ENCODE measurements around the gene ENTHD1.

DNA sequence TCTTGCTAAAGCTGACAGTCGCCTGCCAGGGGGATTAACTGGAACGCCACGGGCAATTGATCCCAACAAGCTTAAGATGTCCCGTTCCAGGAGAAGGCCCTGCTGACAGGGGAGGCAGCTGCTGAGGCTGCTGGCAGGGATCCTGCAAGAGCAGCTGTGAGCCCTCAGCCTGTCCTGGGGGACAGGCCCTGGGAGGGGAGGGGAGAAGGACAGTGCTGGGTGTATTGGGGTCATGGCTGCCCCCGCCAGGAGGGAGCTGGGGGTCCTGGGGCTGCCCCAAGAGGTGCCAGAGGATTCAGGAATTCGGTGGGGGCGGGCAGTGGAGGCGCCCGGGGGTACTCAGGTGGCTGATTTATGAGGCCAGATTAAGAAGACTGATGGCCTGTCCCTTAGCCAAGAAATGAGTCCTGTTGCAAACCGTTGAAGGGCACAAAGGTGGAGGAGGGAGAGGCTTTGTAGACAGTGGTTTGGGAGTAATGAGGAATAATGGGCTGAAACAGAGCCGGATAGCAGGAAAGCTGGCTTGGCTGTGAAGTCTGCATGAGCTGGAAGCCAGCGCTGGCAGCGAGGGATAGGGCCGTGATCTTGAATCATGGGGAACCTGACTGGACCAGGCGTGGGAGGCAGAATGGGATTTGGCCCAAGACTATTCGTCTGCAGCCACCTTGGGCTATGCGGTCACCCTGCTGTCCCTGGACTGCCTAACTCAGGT is 189.5 kb downstream of the ENTHD1 start:
- TF ChIP-seq, protein P1, sequence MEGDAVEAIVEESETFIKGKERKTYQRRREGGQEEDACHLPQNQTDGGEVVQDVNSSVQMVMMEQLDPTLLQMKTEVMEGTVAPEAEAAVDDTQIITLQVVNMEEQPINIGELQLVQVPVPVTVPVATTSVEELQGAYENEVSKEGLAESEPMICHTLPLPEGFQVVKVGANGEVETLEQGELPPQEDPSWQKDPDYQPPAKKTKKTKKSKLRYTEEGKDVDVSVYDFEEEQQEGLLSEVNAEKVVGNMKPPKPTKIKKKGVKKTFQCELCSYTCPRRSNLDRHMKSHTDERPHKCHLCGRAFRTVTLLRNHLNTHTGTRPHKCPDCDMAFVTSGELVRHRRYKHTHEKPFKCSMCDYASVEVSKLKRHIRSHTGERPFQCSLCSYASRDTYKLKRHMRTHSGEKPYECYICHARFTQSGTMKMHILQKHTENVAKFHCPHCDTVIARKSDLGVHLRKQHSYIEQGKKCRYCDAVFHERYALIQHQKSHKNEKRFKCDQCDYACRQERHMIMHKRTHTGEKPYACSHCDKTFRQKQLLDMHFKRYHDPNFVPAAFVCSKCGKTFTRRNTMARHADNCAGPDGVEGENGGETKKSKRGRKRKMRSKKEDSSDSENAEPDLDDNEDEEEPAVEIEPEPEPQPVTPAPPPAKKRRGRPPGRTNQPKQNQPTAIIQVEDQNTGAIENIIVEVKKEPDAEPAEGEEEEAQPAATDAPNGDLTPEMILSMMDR (IDR thresholded peaks at IDR 0.05) = no peak
- TF ChIP-seq EZH2phosphoT487 (IDR thresholded peaks at IDR 0.05) (no peak), EZH2 (IDR thresholded peaks at IDR 0.05) (no peak)

Measured in neural progenitor cell (in vitro differentiated cells).